Measurements from ENCODE around the gene SULF2.

DNA sequence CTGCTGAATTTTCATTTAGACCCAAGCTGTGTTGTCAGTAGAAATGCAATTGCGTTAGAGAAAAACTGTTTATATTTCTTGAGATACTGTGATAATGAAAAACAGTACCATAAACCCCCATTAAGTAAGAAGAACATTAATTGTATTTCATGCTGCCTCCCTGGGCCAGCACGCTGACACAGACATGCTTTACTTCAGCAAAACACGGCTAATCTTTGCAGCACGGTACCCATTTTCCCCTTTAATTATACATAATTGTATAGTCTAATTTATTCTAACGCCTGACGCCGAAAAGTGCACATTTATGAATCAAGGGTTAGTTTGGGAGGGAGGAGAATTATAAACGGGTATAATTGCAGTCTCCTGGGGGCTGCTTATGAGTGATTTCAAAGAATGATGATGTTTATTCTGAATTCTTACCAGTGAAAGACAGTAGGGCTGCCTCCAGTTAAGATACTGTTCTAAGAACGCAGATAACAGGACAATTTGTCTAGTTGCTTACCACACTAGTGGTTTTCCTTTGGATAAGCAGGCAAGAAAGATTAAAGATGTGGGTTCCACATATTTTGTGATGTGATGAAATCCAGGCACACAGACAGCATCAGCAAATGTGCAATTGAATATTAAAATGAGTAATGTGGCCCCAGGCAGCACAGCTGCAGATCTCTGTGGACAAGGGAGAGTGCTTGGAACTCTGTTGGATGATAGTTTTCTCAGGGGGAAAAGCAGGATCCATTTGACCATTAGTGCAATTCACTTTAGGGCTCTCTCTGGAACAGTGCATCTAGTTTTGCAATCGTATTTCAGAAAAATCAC is 4.7 kb upstream of the SULF2 start:
- TF ChIP-seq POLR2AphosphoS5 (IDR thresholded peaks at IDR 0.05), result peak in 1 of 3 donors; percentile 18
- TF ChIP-seq, protein P1, sequence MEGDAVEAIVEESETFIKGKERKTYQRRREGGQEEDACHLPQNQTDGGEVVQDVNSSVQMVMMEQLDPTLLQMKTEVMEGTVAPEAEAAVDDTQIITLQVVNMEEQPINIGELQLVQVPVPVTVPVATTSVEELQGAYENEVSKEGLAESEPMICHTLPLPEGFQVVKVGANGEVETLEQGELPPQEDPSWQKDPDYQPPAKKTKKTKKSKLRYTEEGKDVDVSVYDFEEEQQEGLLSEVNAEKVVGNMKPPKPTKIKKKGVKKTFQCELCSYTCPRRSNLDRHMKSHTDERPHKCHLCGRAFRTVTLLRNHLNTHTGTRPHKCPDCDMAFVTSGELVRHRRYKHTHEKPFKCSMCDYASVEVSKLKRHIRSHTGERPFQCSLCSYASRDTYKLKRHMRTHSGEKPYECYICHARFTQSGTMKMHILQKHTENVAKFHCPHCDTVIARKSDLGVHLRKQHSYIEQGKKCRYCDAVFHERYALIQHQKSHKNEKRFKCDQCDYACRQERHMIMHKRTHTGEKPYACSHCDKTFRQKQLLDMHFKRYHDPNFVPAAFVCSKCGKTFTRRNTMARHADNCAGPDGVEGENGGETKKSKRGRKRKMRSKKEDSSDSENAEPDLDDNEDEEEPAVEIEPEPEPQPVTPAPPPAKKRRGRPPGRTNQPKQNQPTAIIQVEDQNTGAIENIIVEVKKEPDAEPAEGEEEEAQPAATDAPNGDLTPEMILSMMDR (IDR thresholded peaks at IDR 0.05), result no peak
